HG03175 (cell line): ENCODE results near the gene FRS3.
A peak's percentile ranks its signal among the peaks of the same experiment; 100 is the strongest.

Source experiments
- ATAC-seq: cut with Tn5 transposase; IDR thresholded peaks from one replicate; pipeline ENCODE4 v1.9.1; 2021; ENCODE audit warnings: mild to moderate bottlenecking, moderate library complexity; ENCODE audit not compliant: unreplicated experiment

FRS3 gene

GRCh38 chr6:41744236-41744787, 35.4 kb downstream of the FRS3 start:
- no peak for ATAC-seq

- no peak for ATAC-seq
Observed at GRCh38 chr6:41743406-41744235, 36.1 kb downstream of the FRS3 start.

- no peak for ATAC-seq
Observed at GRCh38 chr6:41741625-41742490, 37.8 kb downstream of the FRS3 start.

- no peak for ATAC-seq
Observed at GRCh38 chr6:41740366-41741162, 39.1 kb downstream of the FRS3 start.

GRCh38 chr6:41739041-41739440, 40.7 kb downstream of the FRS3 start:
- ATAC-seq: no peak

- no peak for ATAC-seq
Observed at GRCh38 chr6:41737591-41738130, 42.0 kb downstream of the FRS3 start.

GRCh38 chr6:41736800-41737555, 42.7 kb downstream of the FRS3 start:
- ATAC-seq: no peak

GRCh38 chr6:41736186-41736733, 43.4 kb downstream of the FRS3 start:
- no peak for ATAC-seq

- peak; percentile 51 for ATAC-seq
Observed at GRCh38 chr6:41735427-41736185, 44.1 kb downstream of the FRS3 start, which contains the start of gene TFEB. Gene TFEB, minus strand, starts transcription at chr6:41735608. Its CDS starts 44,395 bp downstream, at chr6:41691213.

- ATAC-seq: peak; percentile 9
Observed at GRCh38 chr6:41734666-41735426, 44.9 kb downstream of the FRS3 start.

GRCh38 chr6:41733707-41734665, 45.7 kb downstream of the FRS3 start:
- peak; percentile 53 for ATAC-seq

- ATAC-seq: no peak
Observed at GRCh38 chr6:41733360-41733706, 46.4 kb downstream of the FRS3 start.

GRCh38 chr6:41732591-41733359, 46.9 kb downstream of the FRS3 start:
- ATAC-seq: peak; percentile 31

- no peak for ATAC-seq
Observed at GRCh38 chr6:41732149-41732548, 47.6 kb downstream of the FRS3 start.

- ATAC-seq: no peak
Observed at GRCh38 chr6:41731561-41732086, 48.1 kb downstream of the FRS3 start.
